OCI-LY1 (cell line): ENCODE results near the gene LRRN3.

ENCODE experiments used
- H2AFZ ChIP-seq: fragments of 200-600 bp; sonication (generic), shearing (Covaris generic); 2 replicates; pipeline ENCODE4 v1.6.0; 2014; ENCODE audit warnings: antibody characterized with exemption, mild to moderate bottlenecking, low read length
- H3F3A ChIP-seq: fragments of 200-600 bp; sonication (generic), shearing (Covaris generic); 2 replicates; pipeline ENCODE4 v1.6.0; 2014; ENCODE audit warnings: mild to moderate bottlenecking, antibody characterized with exemption, low read length, moderate library complexity; ENCODE audit not compliant: insufficient read depth
- H3K27ac ChIP-seq: fragments of 200-600 bp; sonication (generic); 2 replicates; pipeline ENCODE4 v1.5.1; 2014; ENCODE audit warnings: low read length, mixed run types, mild to moderate bottlenecking, low read depth; ENCODE audit not compliant: poor library complexity, severe bottlenecking
- H3K27me3 ChIP-seq: fragments of 200-600 bp; sonication (generic); 2 replicates; pipeline ENCODE4 v1.6.0; 2014; ENCODE audit warnings: antibody characterized with exemption, mild to moderate bottlenecking, low read length, moderate library complexity; ENCODE audit not compliant: insufficient read depth
- H3K36me3 ChIP-seq: fragments of 200-600 bp; sonication (generic); 2 replicates; pipeline ENCODE4 v1.6.1; 2014; ENCODE audit warnings: mild to moderate bottlenecking, antibody characterized with exemption, low read length, moderate library complexity, mixed read lengths; ENCODE audit not compliant: insufficient read depth
- H3K4me1 ChIP-seq: fragments of 200-600 bp; sonication (generic); 2 replicates; pipeline ENCODE4 v1.5.1; 2014; ENCODE audit warnings: mild to moderate bottlenecking, low read length, moderate library complexity; ENCODE audit not compliant: insufficient read depth, severe bottlenecking
- H3K4me2 ChIP-seq: fragments of 200-600 bp; sonication (generic), shearing (Covaris generic); 2 replicates; pipeline ENCODE4 v1.6.1; 2014; ENCODE audit warnings: low read length
- H3K4me3 ChIP-seq: fragments of 200-600 bp; sonication (generic); 2 replicates; pipeline ENCODE4 v1.5.1; 2014; ENCODE audit warnings: low read length, low read depth, mild to moderate bottlenecking, mixed read lengths; ENCODE audit not compliant: poor library complexity, severe bottlenecking
- H3K79me2 ChIP-seq: fragments of 200-600 bp; shearing (Covaris generic); 2 replicates; pipeline ENCODE4 v1.6.1; 2016; ENCODE audit warnings: mixed run types, low read length, mixed read lengths; ENCODE audit not compliant: insufficient read depth
- H3K9ac ChIP-seq: fragments of 200-600 bp; sonication (generic), shearing (Covaris generic); 2 replicates; pipeline ENCODE4 v1.6.1; 2014; ENCODE audit warnings: mild to moderate bottlenecking, low read length, mixed read lengths
- H3K9me2 ChIP-seq: fragments of 200-600 bp; sonication (generic), shearing (Covaris generic); 2 replicates; pipeline ENCODE4 v1.6.1; 2014; ENCODE audit warnings: low read depth, mild to moderate bottlenecking, low read length, mixed read lengths
- H3K9me3 ChIP-seq: fragments of 200-600 bp; shearing (Covaris generic); 2 replicates; pipeline ENCODE4 v1.6.1; 2014; ENCODE audit warnings: low read length, mixed read lengths
- H4K20me1 ChIP-seq: fragments of 200-600 bp; sonication (generic), shearing (Covaris generic); 2 replicates; pipeline ENCODE4 v1.6.0; 2016; ENCODE audit warnings: mild to moderate bottlenecking, low read length; ENCODE audit not compliant: insufficient read depth
- EZH2 ChIP-seq: fragments of 200-600 bp; sonication (generic), shearing (Covaris generic); IDR thresholded peaks from 2 replicates; pipeline ENCODE4 v1.8.0; 2017; ENCODE audit warnings: borderline replicate concordance, mixed run types, mild to moderate bottlenecking, antibody characterized with exemption, low read length, moderate library complexity, mixed read lengths
- TF ChIP-seq, protein P1 (sequence below): fragments of 200-600 bp; sonication (generic), shearing (Covaris generic); IDR thresholded peaks from 2 replicates; pipeline ENCODE4 v1.5.1; 2017; ENCODE audit warnings: mild to moderate bottlenecking, antibody characterized with exemption, low read length, moderate library complexity, mixed read lengths

LRRN3 gene

GRCh38 chr7:111162692-111163091, 71.8 kb downstream of the LRRN3 start:
- H2AFZ ChIP-seq: no peak overlapping the region
- no peak overlapping the region for H3K4me2 ChIP-seq
- no peaks in the 10 kb centered on the region for H3K4me1 ChIP-seq
- H3K9me3 ChIP-seq: no peaks in the 10 kb centered on the region
- H3K4me3 ChIP-seq: no peak overlapping the region
- no peak overlapping the region for H3K9ac ChIP-seq
- no peaks in the 10 kb centered on the region for H3K36me3 ChIP-seq
- H3F3A ChIP-seq: no peaks in the 10 kb centered on the region
- H3K79me2 ChIP-seq: no peaks in the 10 kb centered on the region
- TF ChIP-seq, protein P1, sequence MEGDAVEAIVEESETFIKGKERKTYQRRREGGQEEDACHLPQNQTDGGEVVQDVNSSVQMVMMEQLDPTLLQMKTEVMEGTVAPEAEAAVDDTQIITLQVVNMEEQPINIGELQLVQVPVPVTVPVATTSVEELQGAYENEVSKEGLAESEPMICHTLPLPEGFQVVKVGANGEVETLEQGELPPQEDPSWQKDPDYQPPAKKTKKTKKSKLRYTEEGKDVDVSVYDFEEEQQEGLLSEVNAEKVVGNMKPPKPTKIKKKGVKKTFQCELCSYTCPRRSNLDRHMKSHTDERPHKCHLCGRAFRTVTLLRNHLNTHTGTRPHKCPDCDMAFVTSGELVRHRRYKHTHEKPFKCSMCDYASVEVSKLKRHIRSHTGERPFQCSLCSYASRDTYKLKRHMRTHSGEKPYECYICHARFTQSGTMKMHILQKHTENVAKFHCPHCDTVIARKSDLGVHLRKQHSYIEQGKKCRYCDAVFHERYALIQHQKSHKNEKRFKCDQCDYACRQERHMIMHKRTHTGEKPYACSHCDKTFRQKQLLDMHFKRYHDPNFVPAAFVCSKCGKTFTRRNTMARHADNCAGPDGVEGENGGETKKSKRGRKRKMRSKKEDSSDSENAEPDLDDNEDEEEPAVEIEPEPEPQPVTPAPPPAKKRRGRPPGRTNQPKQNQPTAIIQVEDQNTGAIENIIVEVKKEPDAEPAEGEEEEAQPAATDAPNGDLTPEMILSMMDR: no peak
- no peak for TF ChIP-seq EZH2
- no peaks in the 10 kb centered on the region for H3K9me2 ChIP-seq
- H4K20me1 ChIP-seq: no peaks in the 10 kb centered on the region
- no peak overlapping the region for H3K27ac ChIP-seq
- H3K27me3 ChIP-seq: no peaks in the 10 kb centered on the region

DNA sequence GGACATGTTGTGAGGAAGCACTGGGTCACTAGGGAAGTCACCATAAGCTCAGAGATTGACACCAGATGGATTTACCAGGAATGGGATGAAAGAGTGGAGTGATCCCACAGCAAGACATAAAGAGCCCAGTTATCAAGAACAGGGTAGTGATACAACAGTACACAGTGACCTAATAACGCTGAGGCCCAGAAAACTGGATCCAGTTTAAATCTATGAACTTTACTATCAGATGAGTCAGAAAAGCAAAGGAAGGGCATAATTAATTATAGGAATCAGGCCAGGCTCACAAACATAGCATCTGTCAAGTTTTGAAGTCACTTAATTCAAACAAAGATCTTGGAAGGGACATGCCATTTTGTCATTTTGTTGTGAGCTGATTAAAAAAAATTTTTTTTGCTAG, 73.5 kb downstream of the LRRN3 start:
- Histone ChIP-seq H3K9me3 (no peaks in the 10 kb centered on the region), H3K79me2 (no peaks in the 10 kb centered on the region), H4K20me1 (no peaks in the 10 kb centered on the region), H3K27ac (no peak overlapping the region), H3K9ac (no peak overlapping the region), H3K27me3 (no peaks in the 10 kb centered on the region), H3K36me3 (no peaks in the 10 kb centered on the region), H3K4me3 (no peak overlapping the region), H3K4me1 (no peaks in the 10 kb centered on the region), H2AFZ (no peak overlapping the region), H3K4me2 (no peak overlapping the region), H3F3A (no peaks in the 10 kb centered on the region), H3K9me2 (no peaks in the 10 kb centered on the region)
- no peak for TF ChIP-seq EZH2
- TF ChIP-seq, protein P1: no peak

DNA sequence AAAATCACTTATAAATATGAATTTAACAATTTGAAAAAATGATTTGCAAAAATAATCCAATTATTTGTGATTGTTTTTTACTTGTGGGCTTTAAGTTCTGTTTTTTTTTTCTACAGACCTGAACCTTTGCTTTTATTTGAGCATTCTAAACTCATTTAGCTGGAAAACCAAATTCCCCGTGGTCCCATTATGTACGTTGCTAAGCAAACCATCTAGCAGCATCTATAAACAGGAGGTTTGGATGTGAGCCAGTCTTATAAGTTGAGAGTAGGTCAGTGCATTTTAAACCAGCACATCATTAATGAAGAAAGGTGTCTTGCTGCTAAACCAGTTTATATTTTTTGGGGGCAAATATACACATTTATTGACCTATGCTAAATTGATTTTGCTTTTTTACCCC, 77.3 kb downstream of the LRRN3 start:
- no peak overlapping the region for H2AFZ ChIP-seq
- H3K9me2 ChIP-seq: no peaks in the 10 kb centered on the region
- H3K79me2 ChIP-seq: no peaks in the 10 kb centered on the region
- H3K27ac ChIP-seq: no peak overlapping the region
- H3F3A ChIP-seq: no peaks in the 10 kb centered on the region
- H4K20me1 ChIP-seq: no peaks in the 10 kb centered on the region
- TF ChIP-seq, protein P1: no peak
- TF ChIP-seq EZH2: no peak
- no peaks in the 10 kb centered on the region for H3K9me3 ChIP-seq
- no peaks in the 10 kb centered on the region for H3K36me3 ChIP-seq
- H3K27me3 ChIP-seq: no peaks in the 10 kb centered on the region
- no peaks in the 10 kb centered on the region for H3K4me1 ChIP-seq
- H3K4me3 ChIP-seq: no peak overlapping the region
- H3K4me2 ChIP-seq: no peak overlapping the region
- no peak overlapping the region for H3K9ac ChIP-seq
